ENCODE measurements around the gene TMEM169. TPM values are rescaled to one million over a fixed set of nuclear protein-coding genes. Genes with fewer than 3 reads are reported as not detected.

TMEM169 gene
- 21.9 TPM for polyA plus RNA-seq (2012; ENCODE audit: insufficient read depth, insufficient read length, low read depth)

- peaks cover 16% of the 10 kb centered on the region for H3K4me1 ChIP-seq
- no peaks in the 10 kb centered on the region for H3K27me3 ChIP-seq
- no peaks in the 10 kb centered on the region for H3K9me3 ChIP-seq
- H3K36me3 ChIP-seq, result no peaks in the 10 kb centered on the region
- DNase-seq, result peak; percentile 92
- H3K4me3 ChIP-seq (ENCODE audit: low read depth, low read length), result peak within 1 kb of the TSS; percentile 97
- TF ChIP-seq CTCF (IDR thresholded peaks at IDR 0.05; ENCODE audit: low read depth, low read length), result no peak
Observed at GRCh38 chr2:216081487-216082116, at the start of gene TMEM169, which contains the start of gene PECR. TSS of gene TMEM169 (plus strand) at chr2:216081919. CDS start at chr2:216095964, 14,045 bp downstream. TSS of gene PECR (minus strand) at chr2:216081809. CDS start at chr2:216081741, 68 bp downstream.

GRCh38 chr2:216031960-216032689 is 49.6 kb upstream of the TMEM169 start:
- H3K36me3 ChIP-seq, result no peaks in the 10 kb centered on the region
- DNase-seq, result no peak
- H3K4me1 ChIP-seq, result peaks cover 2% of the 10 kb centered on the region; the same call in 1 of the 2 replicates
- H3K9me3 ChIP-seq, result no peaks in the 10 kb centered on the region
- no peaks in the 10 kb centered on the region for H3K27me3 ChIP-seq
- TF ChIP-seq CTCF (IDR thresholded peaks at IDR 0.05; ENCODE audit: low read depth, low read length), result no peak
- no peak overlapping the region for H3K4me3 ChIP-seq (ENCODE audit: low read depth, low read length)

GRCh38 chr2:216033403-216033802 is 48.3 kb upstream of the TMEM169 start:
- TF ChIP-seq CTCF (IDR thresholded peaks at IDR 0.05; ENCODE audit: low read depth, low read length), result no peak
- Histone ChIP-seq H3K27me3 (no peaks in the 10 kb centered on the region), H3K4me3 (ENCODE audit: low read depth, low read length) (no peak overlapping the region), H3K4me1 (peaks cover 2% of the 10 kb centered on the region; the same call in 1 of the 2 replicates), H3K9me3 (no peaks in the 10 kb centered on the region), H3K36me3 (peaks cover 2% of the 10 kb centered on the region; the same call in 1 of the 2 replicates)
- no peak for DNase-seq

- Histone ChIP-seq H3K4me3 (ENCODE audit: low read depth, low read length) (no peak overlapping the region), H3K4me1 (peaks cover 2% of the 10 kb centered on the region; the same call in 1 of the 2 replicates), H3K27me3 (no peaks in the 10 kb centered on the region), H3K36me3 (peaks cover 4% of the 10 kb centered on the region; the same call in 1 of the 2 replicates), H3K9me3 (no peaks in the 10 kb centered on the region)
- DNase-seq, result peak; percentile 73
- TF ChIP-seq CTCF (IDR thresholded peaks at IDR 0.05; ENCODE audit: low read depth, low read length), result peak; percentile 96
Observed at GRCh38 chr2:216034065-216034464, 47.7 kb upstream of the TMEM169 start.

DNA sequence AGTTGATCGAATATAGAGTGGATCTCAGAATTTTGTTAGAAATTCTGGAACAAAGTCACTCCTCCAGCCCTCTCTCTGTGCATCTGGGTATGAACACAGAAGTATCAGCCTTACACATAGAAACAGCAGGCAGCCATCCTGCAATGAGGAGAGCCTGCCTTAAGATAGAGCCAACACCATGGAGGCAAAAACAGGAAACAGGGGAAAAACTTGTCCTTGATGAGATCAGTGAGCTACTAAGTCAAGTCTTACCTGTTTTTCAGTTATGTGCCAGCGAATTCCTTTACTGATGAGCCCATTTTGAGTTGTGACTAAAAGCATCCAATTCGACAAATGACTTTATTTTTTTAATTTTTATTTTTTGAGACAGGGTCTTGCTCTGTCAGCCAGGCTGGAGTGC is 41.8 kb upstream of the TMEM169 start:
- H3K4me3 ChIP-seq (ENCODE audit: low read depth, low read length), result no peak overlapping the region
- peaks cover 5% of the 10 kb centered on the region; the same call in 1 of the 2 replicates for H3K36me3 ChIP-seq
- H3K4me1 ChIP-seq, result no peaks in the 10 kb centered on the region
- H3K27me3 ChIP-seq, result no peaks in the 10 kb centered on the region
- no peak for TF ChIP-seq CTCF (IDR thresholded peaks at IDR 0.05; ENCODE audit: low read depth, low read length)
- no peaks in the 10 kb centered on the region for H3K9me3 ChIP-seq
- no peak for DNase-seq

Data from BE2C (cell line).